Kidney (tissue), 14 donors: ENCODE data around the gene RAB19. TPM values are rescaled to one million over a fixed set of nuclear protein-coding genes. Genes with fewer than 3 reads are reported as not detected.

ENCODE experiments used
- DNase-seq, 5 donors: peaks; one replicate each; pipeline ENCODE4 v3.0.0-alpha.2; 2013 to 2020
- FAIRE-seq: peaks from 2 replicates; lab custom pipeline; 2012; peaks lifted over from hg19 to GRCh38; lab: Jason Lieb, UNC
- H3K27ac ChIP-seq, 2 donors: one replicate each; pipeline ENCODE4 v1.7.0; 2013; ENCODE audit warnings: low read depth in 2 of 2, low read length in 2 of 2, inconsistent platforms in 1 of 2
- H3K27me3 ChIP-seq: one replicate; pipeline ENCODE4 v1.7.1; 2013; ENCODE audit warnings: low read length, inconsistent platforms; ENCODE audit not compliant: control insufficient read depth, insufficient read depth
- H3K36me3 ChIP-seq, 3 donors: one replicate each; pipeline versions ENCODE4 v1.7.0 to v1.7.1; 2013; ENCODE audit warnings: low read length in 3 of 3, control low read depth in 1 of 3, inconsistent platforms in 1 of 3; ENCODE audit not compliant: insufficient read depth in 3 of 3, control insufficient read depth in 2 of 3
- H3K4me1 ChIP-seq, 3 donors: one replicate each; pipeline versions ENCODE4 v1.7.0 to v1.7.1; 2013; ENCODE audit warnings: low read length in 3 of 3, inconsistent platforms in 1 of 3, low read depth in 1 of 3; ENCODE audit not compliant: control insufficient read depth in 2 of 3, insufficient read depth in 2 of 3
- H3K4me3 ChIP-seq, 3 donors: one replicate each; pipeline versions ENCODE4 v1.7.0 to v1.8.1; 2013; ENCODE audit warnings: low read length in 3 of 3, control low read depth in 1 of 3, inconsistent platforms in 1 of 3
- H3K9ac ChIP-seq, 3 donors: one replicate each; pipeline versions ENCODE4 v1.7.0 to v1.7.1; 2013; ENCODE audit warnings: low read length in 3 of 3, control low read depth in 1 of 3, inconsistent platforms in 1 of 3
- H3K9me3 ChIP-seq, 3 donors: one replicate each; pipeline versions ENCODE4 v1.7.0 to v1.7.1; 2013; ENCODE audit warnings: low read length in 3 of 3, control low read depth in 1 of 3, inconsistent platforms in 1 of 3; ENCODE audit not compliant: control insufficient read depth in 2 of 3, insufficient read depth in 1 of 3
- CTCF ChIP-seq: IDR thresholded peaks from 3 replicates; pipeline ENCODE4 v1.5.1; 2012; ENCODE audit warnings: mild to moderate bottlenecking, moderate library complexity, borderline replicate concordance; ENCODE audit not compliant: insufficient read depth; ENCODE audit errors: extremely low read depth
- intact Hi-C: fragments of 100-400 bp; cut with DNase I; formaldehyde crosslinking; loops from one replicate; pipeline ENCODE4 v1.11.1; 2022
- polyA plus RNA-seq: library from polyadenylated mRNA; stranded (reverse); fragments of 350-450 nt; fragmentation: Illumina TruSeq; extraction: RNeasy Lipid Tissue Mini Kit (QIAGEN cat#74804); gene quantifications from one replicate; pipeline ENCODE4 v1.2.3, GENCODE V29; 2014; ENCODE audit warnings: low read depth, low replicate concordance; ENCODE audit not compliant: insufficient read depth
- total RNA-seq: library from RNA; stranded (reverse); fragmentation: NEBNext Ultra II Directional; extraction: Animal tissue kit (Norgen Biotek cat#: 25700); gene quantifications from one replicate; pipeline ENCODE4 v1.2.1, GENCODE V29; 2021
- donor health status: control.
- donor health status: control.
- donor health status: control.
- donor health status: control.
- donor health status: control.
- donor health status: DM: yes; HTN: yes; CAD: no.
- donor health status: Normal renal cell carcinoma (clear cell type).

RAB19 gene
- total and polyA plus RNA-seq, 2 donors from 2014 or later, result 0.82 to 11.5 TPM

- FAIRE-seq (no peak), DNase-seq (no peak)
- H3K4me3 ChIP-seq, result no peak overlapping the region
- TF ChIP-seq CTCF, result no peak
- peaks cover 6 to 34% (median 22%) of the 10 kb centered on the region in 3 donors for H3K36me3 ChIP-seq
- peaks cover 0 to 4% (median 0%) of the 10 kb centered on the region in 3 donors for H3K4me1 ChIP-seq
- no peaks in the 10 kb centered on the region for H3K27me3 ChIP-seq
- intact Hi-C loops, result no loop called here
- no peak overlapping the region for H3K9ac ChIP-seq
- H3K9me3 ChIP-seq, result no peaks in the 10 kb centered on the region
- no peak overlapping the region for H3K27ac ChIP-seq
Observed at GRCh38 chr7:140454657-140455015, 50.8 kb downstream of the RAB19 start.

- intact Hi-C loops, result no loop called here
- DNase-seq (no peak), FAIRE-seq (no peak)
- Histone ChIP-seq H3K4me3 (no peak overlapping the region), H3K9me3 (no peaks in the 10 kb centered on the region), H3K27me3 (no peaks in the 10 kb centered on the region), H3K36me3 (peaks cover 6 to 34% (median 27%) of the 10 kb centered on the region in 3 donors), H3K9ac (no peak overlapping the region), H3K27ac (no peak overlapping the region), H3K4me1 (peaks cover 0 to 4% (median 0%) of the 10 kb centered on the region in 3 donors)
- TF ChIP-seq CTCF, result no peak
Observed at GRCh38 chr7:140455743-140456142, 51.9 kb downstream of the RAB19 start.

GRCh38 chr7:140456551-140457051 lies 52.7 kb downstream of the RAB19 start:
- Histone ChIP-seq H3K9me3 (no peaks in the 10 kb centered on the region), H3K9ac (no peak overlapping the region), H3K27ac (no peak overlapping the region), H3K36me3 (peaks cover 6 to 34% (median 27%) of the 10 kb centered on the region in 3 donors), H3K27me3 (no peaks in the 10 kb centered on the region), H3K4me3 (peak overlapping the region in 1 of 3 donors; percentile 19), H3K4me1 (peaks cover 0 to 4% (median 0%) of the 10 kb centered on the region in 3 donors)
- DNase-seq, result peak in 3 of 5 donors; percentile 18 to 52 (median 34)
- intact Hi-C loops, result no loop called here
- no peak for TF ChIP-seq CTCF
- no peak for FAIRE-seq

- Histone ChIP-seq H3K27ac (no peak overlapping the region), H3K9me3 (no peaks in the 10 kb centered on the region), H3K27me3 (no peaks in the 10 kb centered on the region), H3K36me3 (peaks cover 6 to 39% (median 28%) of the 10 kb centered on the region in 3 donors), H3K9ac (no peak overlapping the region), H3K4me3 (no peak overlapping the region), H3K4me1 (peaks cover 0 to 4% (median 0%) of the 10 kb centered on the region in 3 donors)
- FAIRE-seq (no peak), DNase-seq (no peak)
- intact Hi-C loops, result no loop called here
- no peak for TF ChIP-seq CTCF
Observed at GRCh38 chr7:140458201-140458600, 54.3 kb downstream of the RAB19 start.
